Colonic mucosa (tissue), 4 donors: ENCODE measurements around the gene EMD. TPM values are rescaled to one million over a fixed set of nuclear protein-coding genes. Genes with fewer than 3 reads are reported as not detected.

ENCODE experiments used
- DNase-seq: peaks from one replicate; pipeline ENCODE4 v3.0.0-alpha.2; 2020
- H3K27ac ChIP-seq: fragments of 200-600 bp; one replicate; pipeline ENCODE4 v1.8.0; 2021
- H3K27me3 ChIP-seq: fragments of 200-600 bp; one replicate; pipeline ENCODE4 v1.8.0; 2021
- H3K36me3 ChIP-seq: fragments of 200-600 bp; one replicate; pipeline ENCODE4 v1.8.0; 2021
- H3K4me1 ChIP-seq: fragments of 200-600 bp; one replicate; pipeline ENCODE4 v1.8.0; 2021; ENCODE audit warnings: mild to moderate bottlenecking
- H3K4me3 ChIP-seq: fragments of 200-600 bp; one replicate; pipeline ENCODE4 v1.8.0; 2021
- H3K9ac ChIP-seq, 2 donors: one replicate each; pipeline ENCODE4 v1.7.0; 2013; ENCODE audit warnings: control low read depth in 2 of 2, low read depth in 2 of 2, low read length in 2 of 2
- H3K9me3 ChIP-seq: fragments of 200-600 bp; one replicate; pipeline ENCODE4 v1.8.0; 2021
- CTCF ChIP-seq: fragments of 200-600 bp; IDR thresholded peaks from one replicate; pipeline ENCODE4 v1.8.0; 2022; ENCODE audit warnings: antibody characterized with exemption, mild to moderate bottlenecking
- intact Hi-C: fragments of 100-400 bp; cut with DNase I; formaldehyde crosslinking; loops from one replicate; pipeline ENCODE4 v1.14.1; 2022
- total RNA-seq, 2 donors: library from RNA; stranded (reverse); fragmentation: NEBNext Ultra II Directional in 1 of 2; extraction: Animal tissue kit (Norgen Biotek cat#: 25700) in 1 of 2; gene quantifications; one replicate each; pipeline ENCODE4 v1.2.1, GENCODE V29; 2021
- donor health status: healthy.
- donor health status: DM: no; HTN: no; CAD: no.
- donor health status: DM: no; HTN: no; CAD: no.

The EMD gene
- total RNA-seq, 2 donors from 2014 or later: 44.4 to 49.1 TPM

DNA sequence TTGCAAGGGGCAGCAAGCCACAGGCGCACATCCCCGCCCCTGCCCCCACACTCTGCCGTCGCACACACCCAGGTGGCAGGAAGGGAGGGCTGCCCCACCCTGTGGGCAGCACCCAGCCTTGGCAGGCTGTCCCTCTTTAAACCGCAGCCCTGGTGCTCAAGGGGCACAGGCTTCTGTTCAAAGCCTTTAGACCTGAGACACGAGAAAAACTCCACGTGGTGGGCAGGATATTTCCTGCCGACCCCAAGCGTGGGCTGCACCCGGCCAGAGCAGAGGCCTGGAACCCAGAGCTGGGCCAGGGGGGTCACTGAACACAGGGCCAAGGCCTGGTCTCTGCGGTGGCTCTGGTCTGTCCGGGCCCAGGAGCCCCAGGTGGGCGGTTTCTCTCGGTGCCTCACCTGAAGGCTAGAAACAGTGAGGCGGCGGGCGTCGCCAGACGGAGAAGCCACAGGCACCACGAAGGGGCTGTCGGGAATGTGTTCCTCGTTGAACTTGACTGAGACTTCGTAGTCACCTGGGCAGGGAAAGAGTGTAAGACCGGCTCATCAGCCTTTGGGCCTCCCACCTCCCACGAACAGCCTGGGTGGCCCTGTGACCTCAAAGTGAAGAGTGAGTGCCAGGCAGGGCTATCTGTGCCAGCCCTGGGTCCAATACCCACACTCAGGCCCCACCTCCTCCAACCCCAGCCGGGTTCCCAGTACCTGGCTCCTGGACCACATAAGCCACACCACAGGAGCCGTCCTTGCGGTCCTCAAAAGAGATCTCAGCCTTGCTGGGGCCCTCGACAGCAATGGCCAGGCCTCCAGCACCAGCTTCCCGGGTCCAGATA, 27.7 kb upstream of the EMD start:
- H3K4me3 ChIP-seq: no peak overlapping the region
- H3K9me3 ChIP-seq: no peaks in the 10 kb centered on the region
- no peak overlapping the region for H3K27ac ChIP-seq
- peaks cover 8% of the 10 kb centered on the region for H3K4me1 ChIP-seq
- no peaks in the 10 kb centered on the region for H3K36me3 ChIP-seq
- H3K9ac ChIP-seq: peak overlapping the region in 1 of 2 donors; percentile 35
- no peak for TF ChIP-seq CTCF
- DNase-seq: no peak
- intact Hi-C loops: no loop called here
- H3K27me3 ChIP-seq: no peaks in the 10 kb centered on the region

DNA sequence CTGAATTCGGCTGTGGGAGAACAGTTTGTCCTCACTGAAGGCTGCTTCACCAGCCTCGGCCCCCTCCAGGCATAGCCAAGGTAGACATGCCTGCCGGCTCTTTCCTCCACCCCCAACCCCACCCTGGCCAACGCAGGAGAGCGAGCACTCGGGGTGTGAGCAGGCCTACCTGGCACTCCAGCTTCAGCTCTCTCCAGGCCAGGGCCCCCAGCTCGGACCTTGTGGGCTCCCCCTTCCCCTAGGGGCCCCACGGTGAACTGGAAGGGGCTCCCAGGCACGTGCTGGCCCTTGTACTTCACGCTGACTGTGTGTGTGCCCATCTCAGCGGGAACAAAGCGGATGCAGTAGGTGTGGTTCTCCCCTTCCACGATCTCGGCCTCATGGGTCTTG, 27.1 kb upstream of the EMD start:
- no peak for DNase-seq
- no peak overlapping the region for H3K9ac ChIP-seq
- no peak overlapping the region for H3K27ac ChIP-seq
- H3K4me3 ChIP-seq: no peak overlapping the region
- no peak for TF ChIP-seq CTCF
- no peaks in the 10 kb centered on the region for H3K9me3 ChIP-seq
- intact Hi-C loops: no loop called here
- H3K36me3 ChIP-seq: no peaks in the 10 kb centered on the region
- H3K4me1 ChIP-seq: peaks cover 8% of the 10 kb centered on the region
- H3K27me3 ChIP-seq: no peaks in the 10 kb centered on the region

- Histone ChIP-seq H3K9ac (no peak overlapping the region), H3K9me3 (no peaks in the 10 kb centered on the region), H3K27ac (no peak overlapping the region), H3K4me3 (no peak overlapping the region), H3K36me3 (no peaks in the 10 kb centered on the region), H3K4me1 (peaks cover 8% of the 10 kb centered on the region), H3K27me3 (no peaks in the 10 kb centered on the region)
- TF ChIP-seq CTCF: no peak
- no peak for DNase-seq
- intact Hi-C loops: no loop called here
These were observed 26.6 kb upstream of the EMD start for GRCh38 chrX:154352466-154352865.

- no peak overlapping the region for H3K9ac ChIP-seq
- H3K36me3 ChIP-seq: no peaks in the 10 kb centered on the region
- TF ChIP-seq CTCF: no peak
- no peak overlapping the region for H3K27ac ChIP-seq
- intact Hi-C loops: no loop called here
- H3K27me3 ChIP-seq: no peaks in the 10 kb centered on the region
- no peaks in the 10 kb centered on the region for H3K9me3 ChIP-seq
- DNase-seq: no peak
- peaks cover 8% of the 10 kb centered on the region for H3K4me1 ChIP-seq
- no peak overlapping the region for H3K4me3 ChIP-seq
These were observed 25.8 kb upstream of the EMD start for GRCh38 chrX:154353172-154353843.

GRCh38 chrX:154354013-154354412, 25.1 kb upstream of the EMD start:
- no peak for DNase-seq
- H3K36me3 ChIP-seq: no peaks in the 10 kb centered on the region
- H3K4me1 ChIP-seq: peaks cover 8% of the 10 kb centered on the region
- no peak overlapping the region for H3K9ac ChIP-seq
- no peak overlapping the region for H3K4me3 ChIP-seq
- no peaks in the 10 kb centered on the region for H3K9me3 ChIP-seq
- H3K27ac ChIP-seq: no peak overlapping the region
- no peak for TF ChIP-seq CTCF
- no peaks in the 10 kb centered on the region for H3K27me3 ChIP-seq
- intact Hi-C loops: no loop called here
